ENCODE measurements around the gene ABO. TPM values are rescaled to one million over a fixed set of nuclear protein-coding genes. Genes with fewer than 3 reads are reported as not detected.
A peak's percentile ranks its signal among the peaks of the same experiment; 100 is the strongest.

Gene ABO
- total and polyA plus RNA-seq, 9 of the 15 experiments (the other 6 are each of a cell fraction or from before 2014, with no cell fraction given): 5.0 to 21.9 (median 11.9) TPM

DNA sequence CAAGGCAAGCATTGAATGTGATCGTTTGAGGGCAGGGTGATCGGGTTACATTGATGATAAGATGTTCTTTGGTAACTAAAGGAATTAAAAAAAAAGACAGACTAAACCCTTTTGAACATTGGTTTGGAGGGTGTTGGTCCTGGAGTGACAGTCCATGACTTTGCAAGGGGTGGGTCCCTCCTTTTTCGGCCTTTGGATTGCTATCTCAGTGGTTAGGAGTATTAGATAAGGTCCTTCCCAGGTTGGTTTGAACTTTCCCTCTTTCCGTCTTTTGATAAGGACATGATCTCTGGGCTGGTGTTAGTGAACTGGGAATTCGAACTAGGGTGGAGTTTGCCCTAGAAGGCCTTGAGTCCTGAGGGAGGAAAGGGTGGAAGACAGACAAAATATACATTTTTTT, 5.4 kb upstream of the ABO start (continued):
- TF ChIP-seq, protein P1, sequence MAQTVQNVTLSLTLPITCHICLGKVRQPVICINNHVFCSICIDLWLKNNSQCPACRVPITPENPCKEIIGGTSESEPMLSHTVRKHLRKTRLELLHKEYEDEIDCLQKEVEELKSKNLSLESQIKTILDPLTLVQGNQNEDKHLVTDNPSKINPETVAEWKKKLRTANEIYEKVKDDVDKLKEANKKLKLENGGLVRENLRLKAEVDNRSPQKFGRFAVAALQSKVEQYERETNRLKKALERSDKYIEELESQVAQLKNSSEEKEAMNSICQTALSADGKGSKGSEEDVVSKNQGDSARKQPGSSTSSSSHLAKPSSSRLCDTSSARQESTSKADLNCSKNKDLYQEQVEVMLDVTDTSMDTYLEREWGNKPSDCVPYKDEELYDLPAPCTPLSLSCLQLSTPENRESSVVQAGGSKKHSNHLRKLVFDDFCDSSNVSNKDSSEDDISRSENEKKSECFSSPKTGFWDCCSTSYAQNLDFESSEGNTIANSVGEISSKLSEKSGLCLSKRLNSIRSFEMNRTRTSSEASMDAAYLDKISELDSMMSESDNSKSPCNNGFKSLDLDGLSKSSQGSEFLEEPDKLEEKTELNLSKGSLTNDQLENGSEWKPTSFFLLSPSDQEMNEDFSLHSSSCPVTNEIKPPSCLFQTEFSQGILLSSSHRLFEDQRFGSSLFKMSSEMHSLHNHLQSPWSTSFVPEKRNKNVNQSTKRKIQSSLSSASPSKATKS (CRISPR knock-in tag; IDR thresholded peaks at IDR 0.05): no peak
- no peak for TF ChIP-seq YY1 (IDR thresholded peaks at IDR 0.05; ENCODE audit: borderline replicate concordance in 1 of 3, control insufficient read depth in 1 of 3, extremely low read depth in 1 of 3, insufficient read depth in 3 of 3, insufficient read length in 1 of 3, insufficient replicate concordance in 2 of 3, low read depth in 1 of 3, low read length in 2 of 3)
- no peak for TF ChIP-seq CREB1 (IDR thresholded peaks at IDR 0.05)
- TF ChIP-seq CREB1 (CRISPR knock-in tag; IDR thresholded peaks at IDR 0.05): no peak
- TF ChIP-seq, protein P2, sequence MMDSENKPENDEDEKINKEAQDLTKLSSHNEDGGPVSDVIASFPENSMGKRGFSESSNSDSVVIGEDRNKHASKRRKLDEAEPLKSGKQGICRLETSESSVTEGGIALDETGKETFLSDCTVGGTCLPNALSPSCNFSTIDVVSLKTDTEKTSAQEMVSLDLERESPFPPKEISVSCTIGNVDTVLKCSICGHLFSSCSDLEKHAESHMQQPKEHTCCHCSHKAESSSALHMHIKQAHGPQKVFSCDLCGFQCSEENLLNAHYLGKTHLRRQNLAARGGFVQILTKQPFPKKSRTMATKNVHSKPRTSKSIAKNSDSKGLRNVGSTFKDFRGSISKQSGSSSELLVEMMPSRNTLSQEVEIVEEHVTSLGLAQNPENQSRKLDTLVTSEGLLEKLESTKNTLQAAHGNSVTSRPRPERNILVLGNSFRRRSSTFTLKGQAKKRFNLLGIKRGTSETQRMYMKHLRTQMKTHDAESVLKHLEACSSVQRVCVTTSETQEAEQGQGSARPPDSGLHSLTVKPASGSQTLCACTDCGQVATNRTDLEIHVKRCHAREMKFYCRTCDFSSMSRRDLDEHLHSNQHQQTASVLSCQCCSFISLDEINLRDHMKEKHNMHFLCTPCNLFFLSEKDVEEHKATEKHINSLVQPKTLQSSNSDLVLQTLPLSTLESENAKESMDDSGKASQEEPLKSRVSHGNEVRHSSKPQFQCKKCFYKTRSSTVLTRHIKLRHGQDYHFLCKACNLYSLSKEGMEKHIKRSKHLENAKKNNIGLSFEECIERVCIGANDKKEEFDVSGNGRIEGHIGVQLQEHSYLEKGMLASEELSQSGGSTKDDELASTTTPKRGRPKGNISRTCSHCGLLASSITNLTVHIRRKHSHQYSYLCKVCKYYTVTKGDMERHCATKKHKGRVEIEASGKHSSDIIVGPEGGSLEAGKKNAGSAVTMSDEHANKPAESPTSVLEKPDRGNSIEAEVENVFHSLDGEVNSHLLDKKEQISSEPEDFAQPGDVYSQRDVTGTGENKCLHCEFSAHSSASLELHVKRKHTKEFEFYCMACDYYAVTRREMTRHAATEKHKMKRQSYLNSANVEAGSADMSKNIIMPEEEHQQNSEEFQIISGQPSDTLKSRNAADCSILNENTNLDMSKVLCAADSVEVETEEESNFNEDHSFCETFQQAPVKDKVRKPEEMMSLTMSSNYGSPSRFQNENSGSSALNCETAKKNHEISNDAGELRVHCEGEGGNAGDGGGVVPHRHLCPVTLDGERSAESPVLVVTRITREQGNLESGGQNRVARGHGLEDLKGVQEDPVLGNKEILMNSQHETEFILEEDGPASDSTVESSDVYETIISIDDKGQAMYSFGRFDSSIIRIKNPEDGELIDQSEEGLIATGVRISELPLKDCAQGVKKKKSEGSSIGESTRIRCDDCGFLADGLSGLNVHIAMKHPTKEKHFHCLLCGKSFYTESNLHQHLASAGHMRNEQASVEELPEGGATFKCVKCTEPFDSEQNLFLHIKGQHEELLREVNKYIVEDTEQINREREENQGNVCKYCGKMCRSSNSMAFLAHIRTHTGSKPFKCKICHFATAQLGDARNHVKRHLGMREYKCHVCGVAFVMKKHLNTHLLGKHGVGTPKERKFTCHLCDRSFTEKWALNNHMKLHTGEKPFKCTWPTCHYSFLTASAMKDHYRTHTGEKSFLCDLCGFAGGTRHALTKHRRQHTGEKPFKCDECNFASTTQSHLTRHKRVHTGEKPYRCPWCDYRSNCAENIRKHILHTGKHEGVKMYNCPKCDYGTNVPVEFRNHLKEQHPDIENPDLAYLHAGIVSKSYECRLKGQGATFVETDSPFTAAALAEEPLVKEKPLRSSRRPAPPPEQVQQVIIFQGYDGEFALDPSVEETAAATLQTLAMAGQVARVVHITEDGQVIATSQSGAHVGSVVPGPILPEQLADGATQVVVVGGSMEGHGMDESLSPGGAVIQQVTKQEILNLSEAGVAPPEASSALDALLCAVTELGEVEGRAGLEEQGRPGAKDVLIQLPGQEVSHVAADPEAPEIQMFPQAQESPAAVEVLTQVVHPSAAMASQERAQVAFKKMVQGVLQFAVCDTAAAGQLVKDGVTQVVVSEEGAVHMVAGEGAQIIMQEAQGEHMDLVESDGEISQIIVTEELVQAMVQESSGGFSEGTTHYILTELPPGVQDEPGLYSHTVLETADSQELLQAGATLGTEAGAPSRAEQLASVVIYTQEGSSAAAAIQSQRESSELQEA (IDR thresholded peaks at IDR 0.05; ENCODE audit: low read depth): peak; percentile 73
- TF ChIP-seq, protein P3, sequence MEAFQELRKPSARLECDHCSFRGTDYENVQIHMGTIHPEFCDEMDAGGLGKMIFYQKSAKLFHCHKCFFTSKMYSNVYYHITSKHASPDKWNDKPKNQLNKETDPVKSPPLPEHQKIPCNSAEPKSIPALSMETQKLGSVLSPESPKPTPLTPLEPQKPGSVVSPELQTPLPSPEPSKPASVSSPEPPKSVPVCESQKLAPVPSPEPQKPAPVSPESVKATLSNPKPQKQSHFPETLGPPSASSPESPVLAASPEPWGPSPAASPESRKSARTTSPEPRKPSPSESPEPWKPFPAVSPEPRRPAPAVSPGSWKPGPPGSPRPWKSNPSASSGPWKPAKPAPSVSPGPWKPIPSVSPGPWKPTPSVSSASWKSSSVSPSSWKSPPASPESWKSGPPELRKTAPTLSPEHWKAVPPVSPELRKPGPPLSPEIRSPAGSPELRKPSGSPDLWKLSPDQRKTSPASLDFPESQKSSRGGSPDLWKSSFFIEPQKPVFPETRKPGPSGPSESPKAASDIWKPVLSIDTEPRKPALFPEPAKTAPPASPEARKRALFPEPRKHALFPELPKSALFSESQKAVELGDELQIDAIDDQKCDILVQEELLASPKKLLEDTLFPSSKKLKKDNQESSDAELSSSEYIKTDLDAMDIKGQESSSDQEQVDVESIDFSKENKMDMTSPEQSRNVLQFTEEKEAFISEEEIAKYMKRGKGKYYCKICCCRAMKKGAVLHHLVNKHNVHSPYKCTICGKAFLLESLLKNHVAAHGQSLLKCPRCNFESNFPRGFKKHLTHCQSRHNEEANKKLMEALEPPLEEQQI (IDR thresholded peaks at IDR 0.05): no peak
- TF ChIP-seq, protein P4, sequence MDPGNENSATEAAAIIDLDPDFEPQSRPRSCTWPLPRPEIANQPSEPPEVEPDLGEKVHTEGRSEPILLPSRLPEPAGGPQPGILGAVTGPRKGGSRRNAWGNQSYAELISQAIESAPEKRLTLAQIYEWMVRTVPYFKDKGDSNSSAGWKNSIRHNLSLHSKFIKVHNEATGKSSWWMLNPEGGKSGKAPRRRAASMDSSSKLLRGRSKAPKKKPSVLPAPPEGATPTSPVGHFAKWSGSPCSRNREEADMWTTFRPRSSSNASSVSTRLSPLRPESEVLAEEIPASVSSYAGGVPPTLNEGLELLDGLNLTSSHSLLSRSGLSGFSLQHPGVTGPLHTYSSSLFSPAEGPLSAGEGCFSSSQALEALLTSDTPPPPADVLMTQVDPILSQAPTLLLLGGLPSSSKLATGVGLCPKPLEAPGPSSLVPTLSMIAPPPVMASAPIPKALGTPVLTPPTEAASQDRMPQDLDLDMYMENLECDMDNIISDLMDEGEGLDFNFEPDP (CRISPR knock-in tag; IDR thresholded peaks at IDR 0.05): no peak
- TF ChIP-seq, protein P5, sequence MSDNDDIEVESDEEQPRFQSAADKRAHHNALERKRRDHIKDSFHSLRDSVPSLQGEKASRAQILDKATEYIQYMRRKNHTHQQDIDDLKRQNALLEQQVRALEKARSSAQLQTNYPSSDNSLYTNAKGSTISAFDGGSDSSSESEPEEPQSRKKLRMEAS (CRISPR knock-in tag; IDR thresholded peaks at IDR 0.05): no peak
- no peak for TF ChIP-seq KHSRP (IDR thresholded peaks at IDR 0.05)
- no peak for TF ChIP-seq ILK (tag; IDR thresholded peaks at IDR 0.05; ENCODE audit: borderline replicate concordance, low read depth)
- TF ChIP-seq RAD51 (IDR thresholded peaks at IDR 0.05; ENCODE audit: borderline replicate concordance, low read depth): no peak
- no peak for TF ChIP-seq BRCA1 (IDR thresholded peaks at IDR 0.05)
- TF ChIP-seq BRCA1 (CRISPR knock-in tag; IDR thresholded peaks at IDR 0.05): no peak
- TF ChIP-seq SIN3B (IDR thresholded peaks at IDR 0.05; ENCODE audit: low read depth): no peak

Measured in K562 (cell line).